Lower lobe of right lung (tissue), 2 donors: Measurements from ENCODE around the gene ACSM6. TPM values are rescaled to one million over a fixed set of nuclear protein-coding genes. Genes with fewer than 3 reads are reported as not detected.
A peak's percentile ranks its signal among the peaks of the same experiment; 100 is the strongest.

Source experiments
- ATAC-seq, 2 donors: fragments of 200-7000 bp; cut with Tn5 transposase; one replicate each; pipeline ENCODE4 v1.9.1; 2020 to 2022; ENCODE audit warnings: mild to moderate bottlenecking in 2 of 2, moderate library complexity in 2 of 2
- DNase-seq: peaks from one replicate; pipeline ENCODE4 v3.0.0-alpha.2; 2020
- H3K27ac ChIP-seq: fragments of 200-600 bp; one replicate; pipeline ENCODE4 v1.8.0; 2022
- H3K27me3 ChIP-seq: fragments of 200-600 bp; one replicate; pipeline ENCODE4 v1.8.0; 2022; ENCODE audit warnings: low read depth
- H3K36me3 ChIP-seq: fragments of 200-600 bp; one replicate; pipeline ENCODE4 v1.8.0; 2022; ENCODE audit warnings: mild to moderate bottlenecking
- H3K4me1 ChIP-seq: fragments of 200-600 bp; one replicate; pipeline ENCODE4 v1.8.0; 2022
- H3K4me3 ChIP-seq: fragments of 200-600 bp; one replicate; pipeline ENCODE4 v1.8.0; 2022; ENCODE audit warnings: mild to moderate bottlenecking
- H3K9me3 ChIP-seq: fragments of 200-600 bp; one replicate; pipeline ENCODE4 v1.8.0; 2022
- CTCF ChIP-seq: fragments of 200-600 bp; IDR thresholded peaks from one replicate; pipeline ENCODE4 v1.8.0; 2022; ENCODE audit warnings: antibody characterized with exemption, mild to moderate bottlenecking
- intact Hi-C: fragments of 100-400 bp; cut with DNase I; formaldehyde crosslinking; loops from one replicate; pipeline ENCODE4 v1.11.0; 2022
- total RNA-seq: library from RNA; stranded (reverse); fragmentation: NEBNext Ultra II Directional; extraction: Animal tissue kit (Norgen Biotek cat#: 25700); gene quantifications from one replicate; pipeline ENCODE4 v1.2.1, GENCODE V29; 2021
- donor health status: DM: no; HTN: yes; CAD: no; lungs with severe emphysema.

ACSM6 gene
- total RNA-seq, 1 donor from 2014 or later = not detected

- Histone ChIP-seq H3K27ac (peak overlapping the region; percentile 84), H3K4me1 (peaks cover 79% of the 10 kb centered on the region), H3K36me3 (peaks cover under 1% of the 10 kb centered on the region), H3K4me3 (no peak overlapping the region), H3K27me3 (no peaks in the 10 kb centered on the region), H3K9me3 (no peaks in the 10 kb centered on the region)
- ATAC-seq = no peak
- intact Hi-C loops = no loop called here
- no peak for DNase-seq
- no peak for TF ChIP-seq CTCF
These were observed 81.8 kb downstream of the ACSM6 start for GRCh38 chr10:95275726-95276366.

- intact Hi-C loops = no loop called here
- Histone ChIP-seq H3K27me3 (no peaks in the 10 kb centered on the region), H3K4me3 (no peak overlapping the region), H3K36me3 (no peaks in the 10 kb centered on the region), H3K27ac (peak overlapping the region; percentile 84), H3K9me3 (no peaks in the 10 kb centered on the region), H3K4me1 (peaks cover 87% of the 10 kb centered on the region)
- TF ChIP-seq CTCF = no peak
- DNase-seq (no peak), ATAC-seq (peak; percentile 31 to 64)
These were observed 82.5 kb downstream of the ACSM6 start for GRCh38 chr10:95276367-95277200.

GRCh38 chr10:95277201-95277570, 83.1 kb downstream of the ACSM6 start:
- Histone ChIP-seq H3K4me1 (peaks cover 87% of the 10 kb centered on the region), H3K27me3 (no peaks in the 10 kb centered on the region), H3K36me3 (no peaks in the 10 kb centered on the region), H3K4me3 (no peak overlapping the region), H3K27ac (peak overlapping the region; percentile 84), H3K9me3 (no peaks in the 10 kb centered on the region)
- no peak for ATAC-seq
- intact Hi-C loops = no loop called here
- DNase-seq = no peak
- no peak for TF ChIP-seq CTCF

- no peaks in the 10 kb centered on the region for H3K27me3 ChIP-seq
- H3K36me3 ChIP-seq = no peaks in the 10 kb centered on the region
- peak overlapping the region; percentile 84 for H3K27ac ChIP-seq
- no peak overlapping the region for H3K4me3 ChIP-seq
- TF ChIP-seq CTCF = no peak
- peaks cover 87% of the 10 kb centered on the region for H3K4me1 ChIP-seq
- intact Hi-C loops = no loop called here
- no peak for ATAC-seq
- no peak for DNase-seq
- no peaks in the 10 kb centered on the region for H3K9me3 ChIP-seq
These were observed 83.6 kb downstream of the ACSM6 start for GRCh38 chr10:95277614-95278013.

Other genes with a start within 250 kb of the ACSM6 start
- 0.92 TPM for gene CYP2C8, start 124.7 kb upstream of the ACSM6 start, total RNA-seq
- gene PDLIM1, start 96.8 kb downstream of the ACSM6 start, total RNA-seq = 178 TPM